Measurements from ENCODE around the gene LITAF.

LITAF gene

DNA sequence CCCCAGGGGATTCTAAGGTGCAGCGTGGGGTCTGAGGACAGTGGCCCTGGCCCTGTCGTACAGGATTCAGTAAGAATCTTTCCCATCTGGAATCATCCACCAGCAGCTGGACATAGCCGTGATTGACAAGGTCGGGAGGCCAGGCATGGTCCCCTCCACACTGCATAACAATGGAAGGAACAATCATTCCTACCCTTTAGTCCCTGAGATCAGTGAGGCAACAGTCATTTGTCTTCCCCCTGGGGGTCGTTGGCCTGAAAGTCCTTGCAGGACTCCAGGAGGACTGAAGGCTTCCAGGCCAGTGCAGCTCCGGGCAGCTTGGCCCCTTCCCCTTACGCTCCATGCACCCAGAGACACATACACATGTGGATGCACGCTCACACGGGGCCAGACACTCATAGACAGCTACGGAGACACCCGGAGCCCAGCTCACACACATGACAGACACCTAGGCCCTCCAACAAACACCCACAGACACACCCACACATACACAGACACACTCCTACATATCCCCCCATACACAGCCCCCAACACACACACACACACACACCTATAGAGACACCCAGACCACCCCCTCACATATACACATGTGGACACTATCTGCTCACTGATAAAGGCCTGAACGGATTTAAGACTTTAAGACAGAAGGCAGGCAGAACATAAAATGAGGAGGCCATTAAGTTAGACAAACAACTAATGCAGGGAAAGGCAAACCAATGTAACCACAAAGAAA, 42.9 kb downstream of the LITAF start:
- Histone ChIP-seq H3K9ac (ENCODE audit: low read depth, low read length, poor library complexity, severe bottlenecking) (no peak overlapping the region), H3K36me3 (ENCODE audit: insufficient read depth, low read length) (no peaks in the 10 kb centered on the region), H3K4me1 (ENCODE audit: insufficient read depth, low read length, poor library complexity, severe bottlenecking) (no peaks in the 10 kb centered on the region), H3K27me3 (ENCODE audit: insufficient read depth, low read length, poor library complexity, severe bottlenecking) (no peaks in the 10 kb centered on the region), H4K20me1 (ENCODE audit: insufficient read depth, low read length, poor library complexity, severe bottlenecking) (no peaks in the 10 kb centered on the region), H3K4me3 (ENCODE audit: low read length, poor library complexity, severe bottlenecking) (no peak overlapping the region), H3K9me3 (ENCODE audit: insufficient read depth, low read depth, low read length) (no peaks in the 10 kb centered on the region), H3K9me2 (replicated peaks; ENCODE audit: low read depth, low read length) (no peaks in the 10 kb centered on the region), H2AFZ (ENCODE audit: low read length) (no peak overlapping the region), H3K79me2 (ENCODE audit: insufficient read depth, low read length) (no peaks in the 10 kb centered on the region), H3K4me2 (ENCODE audit: low read depth, low read length, poor library complexity, severe bottlenecking) (no peak overlapping the region), H3F3A (ENCODE audit: low read depth) (no peaks in the 10 kb centered on the region)
- TF ChIP-seq, protein P1, sequence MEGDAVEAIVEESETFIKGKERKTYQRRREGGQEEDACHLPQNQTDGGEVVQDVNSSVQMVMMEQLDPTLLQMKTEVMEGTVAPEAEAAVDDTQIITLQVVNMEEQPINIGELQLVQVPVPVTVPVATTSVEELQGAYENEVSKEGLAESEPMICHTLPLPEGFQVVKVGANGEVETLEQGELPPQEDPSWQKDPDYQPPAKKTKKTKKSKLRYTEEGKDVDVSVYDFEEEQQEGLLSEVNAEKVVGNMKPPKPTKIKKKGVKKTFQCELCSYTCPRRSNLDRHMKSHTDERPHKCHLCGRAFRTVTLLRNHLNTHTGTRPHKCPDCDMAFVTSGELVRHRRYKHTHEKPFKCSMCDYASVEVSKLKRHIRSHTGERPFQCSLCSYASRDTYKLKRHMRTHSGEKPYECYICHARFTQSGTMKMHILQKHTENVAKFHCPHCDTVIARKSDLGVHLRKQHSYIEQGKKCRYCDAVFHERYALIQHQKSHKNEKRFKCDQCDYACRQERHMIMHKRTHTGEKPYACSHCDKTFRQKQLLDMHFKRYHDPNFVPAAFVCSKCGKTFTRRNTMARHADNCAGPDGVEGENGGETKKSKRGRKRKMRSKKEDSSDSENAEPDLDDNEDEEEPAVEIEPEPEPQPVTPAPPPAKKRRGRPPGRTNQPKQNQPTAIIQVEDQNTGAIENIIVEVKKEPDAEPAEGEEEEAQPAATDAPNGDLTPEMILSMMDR (conservative IDR thresholded peaks at IDR 0.05; ENCODE audit: low read length): no peak
- TF ChIP-seq EZH2phosphoT487 (IDR thresholded peaks at IDR 0.05; ENCODE audit: borderline replicate concordance): no peak

- H3K9me3 ChIP-seq (ENCODE audit: insufficient read depth, low read depth, low read length): no peaks in the 10 kb centered on the region
- no peaks in the 10 kb centered on the region for H3K79me2 ChIP-seq (ENCODE audit: insufficient read depth, low read length)
- no peaks in the 10 kb centered on the region for H4K20me1 ChIP-seq (ENCODE audit: insufficient read depth, low read length, poor library complexity, severe bottlenecking)
- H3K4me3 ChIP-seq (ENCODE audit: low read length, poor library complexity, severe bottlenecking): no peak overlapping the region
- H3K36me3 ChIP-seq (ENCODE audit: insufficient read depth, low read length): no peaks in the 10 kb centered on the region
- no peak overlapping the region for H3K4me2 ChIP-seq (ENCODE audit: low read depth, low read length, poor library complexity, severe bottlenecking)
- H3K9ac ChIP-seq (ENCODE audit: low read depth, low read length, poor library complexity, severe bottlenecking): no peak overlapping the region
- no peak overlapping the region for H2AFZ ChIP-seq (ENCODE audit: low read length)
- H3K4me1 ChIP-seq (ENCODE audit: insufficient read depth, low read length, poor library complexity, severe bottlenecking): no peaks in the 10 kb centered on the region
- no peaks in the 10 kb centered on the region for H3K27me3 ChIP-seq (ENCODE audit: insufficient read depth, low read length, poor library complexity, severe bottlenecking)
- no peak for TF ChIP-seq EZH2phosphoT487 (IDR thresholded peaks at IDR 0.05; ENCODE audit: borderline replicate concordance)
- TF ChIP-seq, protein P1 (conservative IDR thresholded peaks at IDR 0.05; ENCODE audit: low read length): no peak
- H3F3A ChIP-seq (ENCODE audit: low read depth): no peaks in the 10 kb centered on the region
- no peaks in the 10 kb centered on the region for H3K9me2 ChIP-seq (replicated peaks; ENCODE audit: low read depth, low read length)
These were observed 44.5 kb downstream of the LITAF start for GRCh38 chr16:11542069-11542744.

DNA sequence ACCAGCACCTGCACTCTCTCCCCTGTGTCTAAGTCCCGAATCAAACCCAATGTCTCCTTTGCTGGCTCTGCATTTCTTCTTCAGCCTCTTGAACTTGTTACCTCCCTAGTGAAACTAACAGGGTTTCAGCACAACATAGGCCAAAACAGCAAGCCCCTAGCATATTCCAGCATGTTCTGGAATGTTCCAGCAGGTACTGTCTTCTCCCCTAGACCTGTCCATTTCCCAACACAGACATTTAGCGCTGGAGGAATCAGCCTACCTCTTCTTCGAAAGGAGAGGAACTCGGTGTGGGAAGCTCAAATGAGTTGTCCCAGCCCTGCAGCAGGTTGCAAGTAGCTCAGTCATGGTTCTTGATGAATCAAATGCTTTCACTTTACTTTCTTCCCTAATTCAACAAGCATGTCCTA, 47.1 kb downstream of the LITAF start:
- Histone ChIP-seq H3K4me3 (ENCODE audit: low read length, poor library complexity, severe bottlenecking) (no peak overlapping the region), H2AFZ (ENCODE audit: low read length) (no peak overlapping the region), H3K9ac (ENCODE audit: low read depth, low read length, poor library complexity, severe bottlenecking) (no peak overlapping the region), H3K9me3 (ENCODE audit: insufficient read depth, low read depth, low read length) (no peaks in the 10 kb centered on the region), H3K4me2 (ENCODE audit: low read depth, low read length, poor library complexity, severe bottlenecking) (no peak overlapping the region), H3K36me3 (ENCODE audit: insufficient read depth, low read length) (no peaks in the 10 kb centered on the region), H3F3A (ENCODE audit: low read depth) (no peaks in the 10 kb centered on the region), H3K9me2 (replicated peaks; ENCODE audit: low read depth, low read length) (no peaks in the 10 kb centered on the region), H3K79me2 (ENCODE audit: insufficient read depth, low read length) (no peaks in the 10 kb centered on the region), H3K27me3 (ENCODE audit: insufficient read depth, low read length, poor library complexity, severe bottlenecking) (no peaks in the 10 kb centered on the region), H4K20me1 (ENCODE audit: insufficient read depth, low read length, poor library complexity, severe bottlenecking) (no peaks in the 10 kb centered on the region), H3K4me1 (ENCODE audit: insufficient read depth, low read length, poor library complexity, severe bottlenecking) (no peaks in the 10 kb centered on the region)
- TF ChIP-seq, protein P1 (conservative IDR thresholded peaks at IDR 0.05; ENCODE audit: low read length): no peak
- no peak for TF ChIP-seq EZH2phosphoT487 (IDR thresholded peaks at IDR 0.05; ENCODE audit: borderline replicate concordance)

Data from Loucy (cell line).